OCI-M1 (cell line): ENCODE data around the gene CAMK2D.

Source experiments
- DNase-seq: peaks from one replicate; lab custom pipeline; 2025; lab: John Stamatoyannopoulos, UW

Gene CAMK2D

GRCh38 chr4:113682730-113683537 lies 78.6 kb downstream of the CAMK2D start:
- no peak for DNase-seq

DNA sequence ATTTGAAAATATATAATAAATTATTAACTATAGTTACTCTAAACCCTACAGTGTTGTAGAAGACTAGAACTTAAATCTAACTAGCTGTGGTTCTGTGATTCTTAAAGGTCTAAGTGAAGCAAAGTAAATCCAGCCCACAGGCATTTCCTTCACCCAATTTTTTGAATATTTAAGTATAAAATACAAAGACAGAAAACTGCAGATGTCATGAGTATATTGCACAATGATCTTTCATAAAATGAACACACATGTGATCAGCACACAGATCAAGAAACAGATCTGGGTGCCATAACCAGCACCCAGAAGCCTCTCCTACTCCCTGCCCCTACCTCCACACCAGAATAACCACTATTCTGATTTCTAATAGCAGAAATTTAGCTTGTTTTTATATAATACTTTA lies 82.9 kb downstream of the CAMK2D start:
- DNase-seq: peak; percentile 5

GRCh38 chr4:113677325-113677724 lies 84.2 kb downstream of the CAMK2D start:
- peak; percentile 79 for DNase-seq

DNA sequence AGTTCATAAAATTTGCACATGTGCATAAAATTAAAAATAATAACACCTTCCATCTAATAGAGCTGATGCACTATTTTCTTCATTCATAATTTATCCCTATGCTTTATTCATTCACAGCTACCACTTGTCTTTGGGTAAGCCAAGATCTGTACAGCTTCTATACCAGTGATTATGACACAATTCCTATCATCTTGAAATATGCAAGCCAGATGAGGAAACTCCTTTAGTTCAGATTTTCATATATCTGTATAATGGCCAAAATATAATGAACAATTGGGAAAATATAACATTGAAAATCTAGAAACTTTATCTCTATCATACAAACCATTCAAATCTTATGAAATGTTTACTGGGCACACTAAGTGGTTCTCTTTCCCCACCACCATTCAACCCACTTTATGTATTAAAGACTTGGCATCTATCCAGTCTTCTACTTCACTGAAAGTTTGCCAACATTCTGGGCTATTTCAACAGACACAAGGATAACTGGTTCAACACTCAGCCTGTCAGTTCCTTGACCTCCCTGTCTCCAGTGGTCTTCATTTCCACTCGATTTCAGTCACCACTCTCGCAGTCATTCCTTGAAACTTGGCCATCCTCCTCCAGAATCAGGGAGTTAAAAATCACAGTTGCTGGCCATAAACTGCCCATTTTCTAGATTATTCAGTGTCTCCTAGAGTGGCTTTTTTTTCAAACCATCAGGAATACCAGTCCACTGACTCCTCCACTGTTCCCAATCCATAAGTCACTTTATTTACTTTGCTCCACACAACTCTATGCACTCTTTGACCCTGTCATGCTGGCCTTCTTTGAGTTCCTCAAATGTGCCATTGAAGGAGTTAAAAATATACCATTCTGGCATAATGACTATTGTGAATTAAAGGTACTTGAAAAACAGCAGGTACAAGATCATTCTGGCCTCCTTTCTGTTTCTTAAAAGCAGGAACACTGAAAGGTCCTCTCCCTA lies 85.5 kb downstream of the CAMK2D start:
- no peak for DNase-seq

- no peak for DNase-seq
These were observed 86.8 kb downstream of the CAMK2D start for GRCh38 chr4:113674733-113675132.

GRCh38 chr4:113674251-113674650 lies 87.3 kb downstream of the CAMK2D start:
- DNase-seq: no peak

- peak; percentile 50 for DNase-seq
These were observed 88.1 kb downstream of the CAMK2D start for GRCh38 chr4:113673450-113673849.

DNA sequence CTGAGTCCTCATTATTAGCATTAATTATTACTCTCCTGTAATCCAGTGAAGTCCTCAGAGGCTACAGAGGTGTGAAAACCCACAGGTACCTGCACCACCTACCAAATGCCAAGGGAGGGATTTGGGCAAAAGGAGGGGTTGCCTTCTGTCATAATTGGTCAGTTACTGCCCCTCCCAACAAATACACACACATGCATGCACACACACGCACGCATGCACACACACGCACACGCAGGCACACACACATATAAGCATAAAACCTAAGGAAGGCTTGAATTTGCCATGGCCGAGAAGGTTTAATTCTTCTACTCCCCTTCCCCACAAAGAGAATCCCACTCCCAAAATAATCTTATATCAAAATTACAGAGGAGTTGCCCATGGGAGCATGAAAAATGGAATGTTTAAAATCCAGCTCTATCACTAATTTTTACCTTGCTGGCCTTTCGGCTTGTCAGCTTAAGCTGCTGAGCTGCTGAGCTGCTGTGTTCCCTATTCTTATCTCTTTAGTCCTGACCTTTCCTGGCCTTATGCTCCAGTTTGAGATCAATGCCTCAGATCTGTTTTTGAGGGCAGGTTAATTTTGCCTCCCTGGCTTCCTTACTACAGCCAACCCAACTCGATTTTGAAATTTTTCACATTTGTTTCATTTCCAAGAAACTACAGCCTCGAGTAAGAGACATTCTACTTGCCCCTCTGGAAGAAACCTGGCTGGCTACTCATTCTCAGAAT lies 95.0 kb downstream of the CAMK2D start:
- DNase-seq: peak; percentile 7

DNA sequence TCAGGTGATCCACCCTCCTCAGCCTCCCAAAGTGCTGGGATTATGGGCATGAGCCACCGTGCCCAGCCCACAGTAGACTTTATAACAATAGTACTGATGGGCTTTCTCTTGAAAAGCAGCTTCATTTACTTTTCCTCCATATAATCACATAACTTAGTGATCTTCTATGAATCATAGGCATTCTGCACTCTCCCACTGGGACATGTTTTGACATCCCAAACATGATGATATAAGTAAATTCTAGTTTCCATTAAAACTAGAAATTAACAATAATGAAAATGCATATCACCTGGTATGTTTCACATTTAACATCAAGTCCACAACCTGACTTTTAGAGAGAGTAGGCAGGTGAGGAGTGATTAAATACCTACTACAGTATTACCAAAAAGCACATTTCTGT lies 96.5 kb downstream of the CAMK2D start:
- no peak for DNase-seq

DNA sequence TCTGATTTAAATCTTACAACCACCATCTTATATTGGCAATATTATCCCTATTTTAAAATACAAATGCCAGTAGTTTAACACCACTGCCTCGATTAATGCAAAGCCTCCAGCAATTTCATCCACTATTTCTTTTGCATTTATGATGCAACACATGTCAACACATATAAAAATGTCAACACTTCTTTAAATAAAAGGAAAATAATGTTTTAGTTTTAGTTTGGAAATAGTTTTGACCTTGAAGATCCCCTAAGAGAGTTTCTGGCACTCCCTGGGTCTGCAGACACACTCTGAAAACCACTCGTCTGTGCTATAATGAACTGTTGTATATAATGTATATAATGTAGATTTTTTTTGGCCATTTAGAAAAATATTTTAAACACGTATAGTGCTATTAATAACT lies 99.0 kb downstream of the CAMK2D start:
- DNase-seq: no peak

DNA sequence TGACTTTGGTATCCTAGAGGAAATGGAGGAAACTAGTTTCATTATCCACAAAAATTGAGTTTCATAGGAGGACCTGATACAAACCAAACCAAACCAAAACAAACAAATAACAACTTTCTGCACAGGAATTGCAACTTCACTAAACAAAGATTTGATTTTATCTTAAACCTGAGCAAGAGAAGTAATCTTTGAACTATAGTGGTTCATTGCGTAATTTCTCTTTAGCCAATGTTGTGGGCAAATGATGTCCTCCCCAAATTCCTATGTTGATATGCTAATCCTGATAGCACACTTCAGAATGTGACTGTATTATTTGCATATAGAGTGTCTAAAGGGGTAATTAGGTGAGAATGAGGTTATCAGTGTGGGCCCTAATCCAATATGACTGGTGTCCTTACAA lies 102.4 kb downstream of the CAMK2D start:
- no peak for DNase-seq

- DNase-seq: no peak
These were observed 103.8 kb downstream of the CAMK2D start for GRCh38 chr4:113657586-113658233.

DNA sequence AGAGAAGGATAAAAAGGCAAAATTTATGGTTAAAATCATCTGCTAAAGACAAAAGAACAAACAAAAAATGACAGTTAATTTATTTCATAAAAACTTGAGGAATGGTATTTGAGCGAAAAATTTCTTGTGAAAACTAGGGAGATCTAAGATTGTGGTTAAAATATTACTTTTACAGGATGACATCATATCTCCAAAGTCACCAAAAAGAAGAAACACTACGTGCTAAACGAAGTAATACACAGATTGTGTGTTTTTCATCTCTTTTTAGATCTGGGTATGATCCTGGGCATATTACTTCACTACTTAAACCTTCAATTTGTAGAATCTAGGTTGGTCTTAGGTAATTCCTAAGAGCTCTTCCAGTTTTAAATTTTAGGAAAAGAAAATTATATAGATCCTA lies 107.7 kb downstream of the CAMK2D start:
- no peak for DNase-seq

- no peak for DNase-seq
These were observed 115.1 kb downstream of the CAMK2D start for GRCh38 chr4:113646442-113646822.

DNA sequence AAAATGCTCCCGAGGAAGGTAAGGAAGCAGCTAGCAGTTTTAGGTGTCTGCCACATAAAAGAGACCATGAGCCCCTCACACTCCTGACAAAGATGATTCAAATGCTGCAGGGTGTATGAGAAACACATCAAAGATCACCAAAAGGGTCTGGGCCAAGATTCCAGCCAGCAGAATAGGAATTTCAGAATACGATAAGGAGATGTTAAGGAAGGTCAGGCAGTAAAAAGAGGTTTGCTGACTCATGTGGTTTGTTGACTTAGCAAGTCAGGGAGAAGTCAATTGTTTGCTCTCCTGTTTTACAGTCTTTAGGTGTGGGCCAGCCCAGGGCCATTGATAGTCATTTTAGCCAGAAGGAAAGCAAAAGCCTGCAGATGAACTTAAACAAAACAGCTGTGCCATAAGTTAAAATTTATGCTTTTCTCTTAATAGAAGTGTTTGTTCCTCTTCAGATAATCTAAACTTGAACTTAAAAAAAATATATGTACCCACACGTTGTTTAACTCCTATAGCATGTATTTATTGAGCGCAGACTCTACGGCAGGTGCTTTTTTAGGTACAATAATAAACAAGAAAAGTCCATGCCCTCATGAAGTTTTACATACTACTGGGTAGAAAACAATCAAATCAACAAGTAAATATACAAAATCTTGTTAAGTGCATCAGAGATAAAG lies 115.6 kb downstream of the CAMK2D start:
- DNase-seq: peak; percentile 21

- DNase-seq: no peak
These were observed 116.2 kb downstream of the CAMK2D start for GRCh38 chr4:113645288-113645687.

GRCh38 chr4:113644398-113644797 lies 117.1 kb downstream of the CAMK2D start:
- no peak for DNase-seq

- DNase-seq: peak; percentile 6
These were observed 118.0 kb downstream of the CAMK2D start for GRCh38 chr4:113643505-113643904.

DNA sequence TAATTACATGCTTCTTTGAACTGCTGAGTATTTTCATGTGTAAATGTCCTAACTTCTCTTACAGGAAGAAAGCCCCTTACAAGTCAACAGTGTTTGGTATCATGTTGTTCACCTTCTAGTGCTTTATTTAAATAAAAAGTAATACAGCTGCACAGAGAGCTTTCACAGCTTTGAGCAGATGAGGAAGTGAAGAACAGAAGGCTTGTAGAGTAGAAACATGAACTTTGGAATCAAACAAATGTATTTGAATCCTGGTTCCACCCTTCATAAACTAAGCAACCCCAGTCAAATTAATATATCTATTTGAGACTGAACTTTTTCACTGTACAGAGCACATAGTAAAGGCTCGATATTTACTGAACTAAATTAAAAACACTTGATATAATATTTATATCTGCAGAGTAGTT lies 120.5 kb downstream of the CAMK2D start:
- DNase-seq: peak; percentile 17

DNA sequence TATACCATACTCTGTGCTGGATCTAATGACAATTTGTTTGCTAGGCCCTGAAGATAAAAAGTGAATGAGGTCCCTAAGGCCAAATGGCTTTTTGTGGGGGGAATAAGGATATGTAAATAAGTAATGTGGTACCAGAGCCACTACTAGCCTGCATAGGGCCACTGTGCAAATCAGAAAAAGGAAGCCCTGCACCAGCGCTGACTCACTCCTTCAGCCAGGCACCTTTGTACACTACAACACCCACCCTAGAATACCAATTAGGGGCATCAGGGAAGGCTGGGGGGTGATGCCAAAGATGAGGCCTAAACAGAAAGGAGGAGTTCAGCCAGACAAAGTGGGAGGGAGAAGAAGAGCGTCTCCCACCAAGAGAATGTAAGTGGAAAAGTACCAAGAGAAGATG lies 122.2 kb downstream of the CAMK2D start:
- peak; percentile 2 for DNase-seq

GRCh38 chr4:113638562-113638832 lies 123.0 kb downstream of the CAMK2D start:
- DNase-seq: no peak
